Duodenal mucosa (tissue), 2 donors: ENCODE measurements around the gene MRPS15.

Source experiments
- H3K27ac ChIP-seq: one replicate; pipeline ENCODE4 v1.7.0; 2013; ENCODE audit warnings: low read depth, low read length
- H3K27me3 ChIP-seq, 2 donors: one replicate each; pipeline ENCODE4 v1.7.0; 2013; ENCODE audit warnings: low read length in 2 of 2, control low read depth in 1 of 2; ENCODE audit not compliant: insufficient read depth in 2 of 2, control insufficient read depth in 1 of 2
- H3K36me3 ChIP-seq, 2 donors: one replicate each; pipeline ENCODE4 v1.7.0; 2013; ENCODE audit warnings: low read length in 2 of 2, control low read depth in 1 of 2; ENCODE audit not compliant: insufficient read depth in 2 of 2, control insufficient read depth in 1 of 2
- H3K4me1 ChIP-seq, 2 donors: one replicate each; pipeline ENCODE4 v1.7.0; 2013; ENCODE audit warnings: low read length in 2 of 2, control low read depth in 1 of 2; ENCODE audit not compliant: insufficient read depth in 2 of 2, control insufficient read depth in 1 of 2
- H3K4me3 ChIP-seq, 2 donors: one replicate each; pipeline ENCODE4 v1.7.0; 2013; ENCODE audit warnings: low read length in 2 of 2, low read depth in 1 of 2
- H3K9ac ChIP-seq, 2 donors: one replicate each; pipeline ENCODE4 v1.7.0; 2013; ENCODE audit warnings: low read length in 2 of 2, low read depth in 1 of 2
- H3K9me3 ChIP-seq, 2 donors: one replicate each; pipeline ENCODE4 v1.7.0; 2013; ENCODE audit warnings: low read length in 2 of 2, control low read depth in 1 of 2; ENCODE audit not compliant: control insufficient read depth in 1 of 2

MRPS15 gene

GRCh38 chr1:36450270-36450918 lies 13.8 kb downstream of the MRPS15 start, which contains the start of gene OSCP1:
Gene OSCP1, minus strand, starts transcription at chr1:36450451. Its CDS starts 82 bp downstream, at chr1:36450369.
- peak within 1 kb of the TSS; percentile 74 to 82 for H3K9ac ChIP-seq
- H3K27ac ChIP-seq: peak within 1 kb of the TSS; percentile 93
- H3K36me3 ChIP-seq: peaks cover 4 to 10% of the 10 kb centered on the region in 2 donors
- peak within 1 kb of the TSS; percentile 69 to 77 for H3K4me3 ChIP-seq
- H3K9me3 ChIP-seq: no peaks in the 10 kb centered on the region
- no peaks in the 10 kb centered on the region for H3K4me1 ChIP-seq
- H3K27me3 ChIP-seq: no peaks in the 10 kb centered on the region

- Histone ChIP-seq H3K27ac (no peak overlapping the region), H3K9ac (no peak overlapping the region)
Observed at GRCh38 chr1:36448530-36449056, 15.6 kb downstream of the MRPS15 start.

DNA sequence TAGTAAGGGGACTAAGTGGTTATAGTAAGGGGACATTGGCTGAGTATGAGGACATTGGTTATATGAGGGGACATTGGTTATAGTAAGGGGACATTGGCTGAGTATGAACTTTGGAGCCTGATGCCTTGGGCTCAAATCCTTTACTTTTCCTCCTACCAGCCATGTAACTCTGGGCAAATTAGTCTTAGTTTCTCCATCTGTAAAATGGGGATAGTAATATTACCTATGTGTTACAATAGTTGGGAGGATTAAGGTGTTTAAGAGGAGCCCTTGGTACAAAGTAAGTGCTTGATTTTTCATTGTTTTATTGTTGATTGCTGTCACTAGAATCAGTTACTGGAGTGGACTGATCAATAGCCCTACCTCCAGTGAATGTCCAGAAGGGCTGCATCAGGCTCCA lies 16.7 kb downstream of the MRPS15 start:
- H3K9me3 ChIP-seq: no peaks in the 10 kb centered on the region
- no peak overlapping the region for H3K4me3 ChIP-seq
- no peaks in the 10 kb centered on the region for H3K36me3 ChIP-seq
- no peaks in the 10 kb centered on the region for H3K4me1 ChIP-seq
- H3K27me3 ChIP-seq: no peaks in the 10 kb centered on the region
- H3K9ac ChIP-seq: no peak overlapping the region
- no peak overlapping the region for H3K27ac ChIP-seq

More at GRCh38 chr1:36448530-36449056, 15.6 kb downstream of the MRPS15 start:
- Histone ChIP-seq H3K9me3 (no peaks in the 10 kb centered on the region), H3K4me3 (no peak overlapping the region), H3K27me3 (no peaks in the 10 kb centered on the region), H3K36me3 (no peaks in the 10 kb centered on the region), H3K4me1 (no peaks in the 10 kb centered on the region)

GRCh38 chr1:36446746-36447145 lies 17.4 kb downstream of the MRPS15 start:
- H3K27ac ChIP-seq: no peak overlapping the region

DNA sequence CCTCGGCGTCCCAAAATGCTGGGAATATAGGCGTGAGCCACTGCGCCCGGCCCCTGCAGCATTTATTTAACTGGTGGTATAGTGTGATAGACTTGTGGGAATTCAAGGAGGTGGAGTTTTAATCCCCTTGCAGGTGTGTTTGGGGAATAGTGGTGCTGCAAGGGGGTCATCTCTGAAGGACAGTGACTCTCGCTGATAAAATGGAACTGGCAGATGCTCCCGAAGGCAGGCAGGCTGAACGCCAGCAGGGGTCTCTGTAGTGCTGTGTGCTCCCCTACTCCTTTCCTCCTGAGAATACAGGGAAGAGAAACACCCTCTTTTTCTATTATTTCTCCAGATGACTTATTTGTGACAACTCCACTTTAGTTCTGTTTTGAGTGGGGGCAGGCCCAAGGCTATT lies 17.9 kb downstream of the MRPS15 start:
- no peak overlapping the region for H3K4me3 ChIP-seq
- H3K27me3 ChIP-seq: no peaks in the 10 kb centered on the region
- no peaks in the 10 kb centered on the region for H3K9me3 ChIP-seq
- no peak overlapping the region for H3K9ac ChIP-seq
- no peaks in the 10 kb centered on the region for H3K36me3 ChIP-seq
- no peak overlapping the region for H3K27ac ChIP-seq
- no peaks in the 10 kb centered on the region for H3K4me1 ChIP-seq

More at GRCh38 chr1:36446746-36447145, 17.4 kb downstream of the MRPS15 start:
- H3K9ac ChIP-seq: no peak overlapping the region
- H3K4me3 ChIP-seq: no peak overlapping the region
- no peaks in the 10 kb centered on the region for H3K9me3 ChIP-seq
- no peaks in the 10 kb centered on the region for H3K4me1 ChIP-seq
- H3K36me3 ChIP-seq: no peaks in the 10 kb centered on the region
- H3K27me3 ChIP-seq: no peaks in the 10 kb centered on the region

DNA sequence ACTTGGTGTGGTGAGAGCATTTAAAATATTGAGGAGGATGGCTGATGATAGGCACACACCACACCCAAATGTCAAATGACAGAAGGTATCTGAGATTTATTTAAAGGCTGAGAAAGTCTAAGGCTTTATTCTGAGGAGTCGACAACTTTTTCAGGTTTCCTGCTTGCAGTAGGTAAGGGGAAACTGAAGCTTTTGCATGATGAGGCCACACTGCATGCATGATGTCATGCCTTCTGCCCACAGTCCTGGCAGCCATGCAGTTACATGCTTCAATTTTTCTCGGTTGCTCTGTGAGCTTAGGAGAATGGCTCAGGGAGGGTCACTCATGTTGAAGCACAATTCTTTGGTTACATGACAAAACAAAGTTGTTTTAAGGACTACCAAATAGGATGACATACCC lies 20.9 kb downstream of the MRPS15 start:
- Histone ChIP-seq H3K9me3 (no peaks in the 10 kb centered on the region), H3K4me1 (no peaks in the 10 kb centered on the region), H3K9ac (no peak overlapping the region), H3K4me3 (no peak overlapping the region), H3K36me3 (peaks cover 0 to 4% of the 10 kb centered on the region in 2 donors), H3K27me3 (no peaks in the 10 kb centered on the region), H3K27ac (no peak overlapping the region)

DNA sequence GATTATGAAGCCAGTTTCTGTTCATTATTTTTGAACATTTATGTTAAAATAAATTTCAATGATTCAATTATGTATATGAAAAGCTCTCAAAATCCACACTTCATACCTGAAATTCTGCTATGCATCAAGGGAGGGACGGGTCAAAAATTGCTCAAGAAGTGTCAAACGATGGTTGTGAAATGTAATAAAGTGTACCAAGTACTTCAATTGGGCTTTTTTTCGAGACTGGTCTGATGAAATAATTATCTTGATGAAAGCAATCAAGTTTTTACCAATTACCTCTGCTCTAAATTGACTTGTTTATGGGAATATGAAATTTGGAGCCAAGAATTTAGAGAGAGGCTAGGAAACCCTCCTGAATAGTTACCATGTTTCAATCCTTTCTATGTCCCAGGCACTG lies 21.8 kb downstream of the MRPS15 start:
- H3K9me3 ChIP-seq: no peaks in the 10 kb centered on the region
- no peak overlapping the region for H3K4me3 ChIP-seq
- H3K36me3 ChIP-seq: peaks cover 0 to 4% of the 10 kb centered on the region in 2 donors
- no peak overlapping the region for H3K9ac ChIP-seq
- H3K27me3 ChIP-seq: no peaks in the 10 kb centered on the region
- no peaks in the 10 kb centered on the region for H3K4me1 ChIP-seq
- H3K27ac ChIP-seq: no peak overlapping the region

- Histone ChIP-seq H3K9ac (no peak overlapping the region), H3K27ac (no peak overlapping the region), H3K27me3 (no peaks in the 10 kb centered on the region), H3K4me1 (no peaks in the 10 kb centered on the region), H3K9me3 (no peaks in the 10 kb centered on the region), H3K36me3 (peaks cover 0 to 4% of the 10 kb centered on the region in 2 donors), H3K4me3 (no peak overlapping the region)
Observed at GRCh38 chr1:36440646-36441045, 23.5 kb downstream of the MRPS15 start.

DNA sequence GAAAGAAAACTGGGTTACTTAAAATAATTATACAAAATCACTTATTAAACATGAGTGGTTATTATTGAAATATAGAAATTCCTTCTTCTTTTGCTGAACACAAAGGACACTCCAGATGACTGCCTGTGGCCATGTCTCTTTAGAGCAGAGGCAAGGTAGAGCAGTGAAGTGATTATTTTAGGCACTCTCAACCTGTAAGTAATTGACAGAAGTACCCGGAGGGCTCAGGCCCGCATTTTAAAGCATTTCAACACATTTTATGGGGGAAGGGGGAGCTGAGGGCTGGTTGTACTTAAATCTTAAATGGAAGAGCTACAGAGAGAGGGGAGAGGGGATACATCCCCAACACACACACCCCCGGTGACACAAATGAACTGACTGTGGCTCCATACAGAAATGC lies 24.1 kb downstream of the MRPS15 start:
- Histone ChIP-seq H3K27me3 (no peaks in the 10 kb centered on the region), H3K4me3 (no peak overlapping the region), H3K27ac (no peak overlapping the region), H3K4me1 (no peaks in the 10 kb centered on the region), H3K9me3 (no peaks in the 10 kb centered on the region), H3K36me3 (peaks cover 0 to 4% of the 10 kb centered on the region in 2 donors), H3K9ac (no peak overlapping the region)

DNA sequence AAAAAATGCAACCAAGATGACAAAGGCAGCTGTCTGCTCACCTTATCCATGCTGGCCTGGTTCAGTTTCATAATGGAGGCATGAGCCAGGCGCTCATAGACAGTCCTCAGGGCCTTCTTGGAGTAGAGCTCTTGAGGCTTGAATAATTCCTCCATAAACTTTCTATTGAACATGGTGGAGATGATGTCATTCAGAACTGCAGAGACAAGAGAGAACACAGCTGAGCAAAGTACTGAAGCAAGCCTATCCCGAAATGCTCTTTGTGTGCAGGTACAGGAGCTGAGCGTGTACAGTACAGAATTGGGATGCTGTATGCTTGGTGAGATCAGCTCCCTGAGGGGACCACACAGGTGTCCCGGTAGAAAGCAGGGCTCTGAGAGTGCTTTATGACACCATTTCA lies 25.5 kb downstream of the MRPS15 start:
- Histone ChIP-seq H3K9me3 (no peaks in the 10 kb centered on the region), H3K27ac (no peak overlapping the region), H3K9ac (no peak overlapping the region), H3K4me3 (no peak overlapping the region), H3K36me3 (peaks cover 0 to 4% of the 10 kb centered on the region in 2 donors), H3K4me1 (no peaks in the 10 kb centered on the region), H3K27me3 (no peaks in the 10 kb centered on the region)
